Panc1 (cell line): ENCODE data around the gene ASXL1. TPM values are rescaled to one million over a fixed set of nuclear protein-coding genes. Genes with fewer than 3 reads are reported as not detected.

Source experiments
- ATAC-seq: fragments of 200-7000 bp; cut with Tn5 transposase; 2 replicates; pipeline ENCODE4 v1.9.1; 2020; ENCODE audit warnings: mild to moderate bottlenecking, moderate library complexity
- BruUV-seq: library from RNA; stranded (reverse); fragments of 400-500 nt; replicated peaks from 2 replicates; lab custom pipeline; 2021; lab: Mats Ljungman, UMichigan
- CTCF ChIA-PET: fragments of 300-600 bp; sonication (Branson Sonifier 250); formaldehyde crosslinking; loops from one replicate; lab custom pipeline; 2022; ENCODE audit warnings: antibody characterized with exemption; lab: Charles Lee
- POLR2A ChIA-PET: fragments of 300-600 bp; sonication (Branson Sonifier 250); formaldehyde crosslinking; loops from one replicate; lab custom pipeline; 2022; ENCODE audit warnings: antibody characterized with exemption; lab: Charles Lee
- DNase-seq: peaks from one replicate; pipeline ENCODE4 v3.0.0-alpha.2; 2010; ENCODE audit warnings: low read depth, low spot score
- H3K27ac ChIP-seq: 2 replicates; pipeline ENCODE4 v1.5.1; 2011; ENCODE audit warnings: mild to moderate bottlenecking, low read length, inconsistent platforms
- H3K27me3 ChIP-seq: fragments of 200-500 bp; sonication (Bioruptor generic); 2 replicates; pipeline ENCODE4 v1.6.0; 2014; ENCODE audit warnings: low read length, inconsistent platforms; ENCODE audit not compliant: control insufficient read depth, insufficient read depth
- H3K36me3 ChIP-seq: fragments of 200-500 bp; sonication (Bioruptor generic); 2 replicates; pipeline ENCODE4 v1.5.1; 2014; ENCODE audit warnings: inconsistent platforms, mild to moderate bottlenecking, low read length, moderate library complexity; ENCODE audit not compliant: control insufficient read depth, insufficient read depth
- H3K4me1 ChIP-seq: 2 replicates; pipeline ENCODE4 v1.5.1; 2011; ENCODE audit warnings: inconsistent platforms, mild to moderate bottlenecking, low read length, moderate library complexity; ENCODE audit not compliant: control insufficient read depth, insufficient read depth
- H3K4me3 ChIP-seq, 2 experiments: 2 replicates each; pipeline ENCODE4 v1.5.1; 2011 to 2012; ENCODE audit warnings: low read depth in 2 of 2, low read length in 2 of 2, mild to moderate bottlenecking in 2 of 2, inconsistent platforms in 1 of 2, moderate library complexity in 1 of 2
- H3K9me3 ChIP-seq: fragments of 200-500 bp; sonication (Bioruptor generic); 2 replicates; pipeline ENCODE4 v1.5.1; 2014; ENCODE audit warnings: low read depth, mild to moderate bottlenecking, inconsistent platforms, low read length, moderate library complexity; ENCODE audit not compliant: control insufficient read depth, insufficient read depth
- CTCF ChIP-seq: fragments of 450-650 bp; IDR thresholded peaks from 2 replicates; pipeline ENCODE4 v1.5.1; 2017; ENCODE audit warnings: mild to moderate bottlenecking
- POLR2AphosphoS5 ChIP-seq: IDR thresholded peaks from 2 replicates; pipeline ENCODE4 v1.6.1; 2012; ENCODE audit warnings: mild to moderate bottlenecking, low read depth, low read length, moderate library complexity
- SIN3A ChIP-seq: IDR thresholded peaks from 2 replicates; pipeline ENCODE4 v1.6.1; 2012; ENCODE audit warnings: low read depth, mild to moderate bottlenecking, low read length, moderate library complexity, borderline replicate concordance; ENCODE audit not compliant: insufficient read depth
- TCF7L2 ChIP-seq: IDR thresholded peaks from 2 replicates; pipeline ENCODE4 v1.6.1; 2011; ENCODE audit warnings: mild to moderate bottlenecking, low read depth, low read length, inconsistent platforms
- in situ Hi-C: cut with HindIII; loops from 2 replicates; pipeline ENCODE4 v1.10.0; 2016; ENCODE audit warnings: low sequenced_read_pairs, low pct_unique_long_range_greater_than_20kb
- intact Hi-C: fragments of 100-400 bp; cut with micrococcal nuclease; formaldehyde crosslinking; loops from one replicate; pipeline ENCODE4 v1.10.0; 2022; ENCODE audit not compliant: unreplicated experiment
- total RNA-seq: library from RNA; stranded (reverse); gene quantifications from one replicate; pipeline ENCODE4 v1.2.1, GENCODE V29; 2021; ENCODE audit not compliant: unreplicated experiment
- TF ChIP-seq, protein P1 (sequence below), 2 experiments: IDR thresholded peaks; 2 replicates each; pipeline ENCODE4 v1.6.1; 2011 to 2012; ENCODE audit warnings: low read depth in 2 of 2, control low read depth in 1 of 2, low read length in 1 of 2, mild to moderate bottlenecking in 1 of 2, moderate library complexity in 1 of 2; ENCODE audit not compliant: insufficient read depth in 1 of 2

ASXL1 gene
- total RNA-seq, 1 experiment from 2014 or later = 205 TPM

DNA sequence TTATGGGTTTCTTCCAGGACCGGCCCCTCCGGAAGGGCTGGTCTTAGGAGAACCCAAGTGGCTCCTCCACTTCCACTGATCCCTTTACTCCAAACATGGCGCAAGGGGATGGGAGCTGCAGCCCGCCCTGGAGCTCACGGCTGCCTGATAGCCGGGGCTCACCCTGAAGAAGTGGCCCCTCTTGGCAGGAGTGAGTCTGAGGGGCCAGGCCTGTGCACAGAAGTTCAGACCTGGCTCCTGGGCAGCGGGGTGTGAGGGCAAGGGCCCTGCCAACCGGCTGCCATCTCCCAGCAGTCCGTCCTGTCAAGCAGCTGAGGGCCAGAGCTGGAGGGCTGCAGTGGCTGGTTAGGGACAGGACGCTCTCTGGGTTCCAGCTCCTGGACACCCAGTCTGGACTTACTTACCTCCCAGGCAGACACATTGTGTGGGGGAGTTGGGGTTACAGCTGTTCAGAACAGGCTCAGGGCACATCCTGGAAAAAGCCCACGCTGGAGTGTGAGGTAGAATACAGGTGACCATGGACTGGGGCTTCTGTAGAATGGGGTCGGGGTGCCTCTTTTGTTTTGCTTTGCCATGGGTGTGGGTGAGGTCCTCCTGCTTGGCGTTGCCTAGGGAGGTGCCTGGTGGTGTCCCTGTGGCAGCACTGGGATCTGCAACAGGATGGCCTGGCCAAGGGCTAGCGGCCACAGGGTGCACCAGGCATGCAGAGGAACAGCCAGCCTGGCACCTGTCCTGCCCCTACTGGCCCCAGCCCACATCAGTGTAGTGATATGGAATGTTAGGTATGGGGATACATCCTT is 88.4 kb downstream of the ASXL1 start:
- CTCF ChIA-PET = interaction anchor here (0.5 to 0.6 kb wide), 2 partner anchors 593 to 1015 kb away, joined by 4 to 7 read pairs; no protein-coding TSS in a partner anchor
- in situ Hi-C loops = no loop called here
- no peaks in the 10 kb centered on the region; the same call in 1 of the 2 replicates for H3K36me3 ChIP-seq

DNA sequence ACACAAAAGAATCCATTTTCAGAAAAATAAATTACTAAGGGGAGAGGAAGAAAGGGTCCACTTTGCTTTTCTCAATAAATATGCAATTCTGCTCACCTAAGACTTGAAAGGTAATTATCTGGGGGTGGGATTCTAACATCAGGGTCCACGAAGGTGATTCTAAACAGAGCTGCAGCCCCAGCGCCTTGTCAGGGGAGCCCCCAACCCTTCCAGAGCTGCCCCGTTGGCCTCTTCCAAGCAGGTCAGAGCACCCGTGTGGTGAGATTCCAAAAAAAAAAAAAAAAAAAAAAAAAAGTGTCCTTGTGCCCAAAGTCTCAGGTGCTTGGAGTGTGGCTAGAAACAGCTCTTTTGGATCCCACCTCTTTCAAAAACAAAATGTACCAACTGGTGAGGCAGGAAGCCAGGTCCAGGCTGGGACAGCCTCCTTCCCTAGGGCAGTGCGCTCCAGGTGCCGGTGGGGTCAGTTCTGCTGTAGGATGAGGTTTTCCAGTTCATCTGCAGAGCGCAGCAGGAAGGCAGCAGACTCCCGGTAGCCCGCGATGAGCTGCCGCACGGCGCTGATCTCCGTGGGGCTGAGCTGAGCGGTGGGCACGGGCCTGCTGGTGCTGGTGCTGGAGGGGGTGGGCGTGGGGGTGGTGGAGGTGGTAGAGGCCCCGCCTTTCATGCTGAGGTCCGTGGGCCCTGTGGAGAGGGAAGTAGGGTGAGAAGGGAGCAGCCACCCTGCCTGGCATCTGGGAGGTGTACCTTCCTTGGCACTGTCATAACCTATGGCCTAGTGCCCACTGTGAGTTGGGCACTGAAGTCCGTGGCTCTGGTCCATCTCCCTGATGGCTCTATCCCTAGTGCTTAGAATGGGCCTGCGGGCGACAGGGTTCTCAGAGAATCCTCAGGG is 89.3 kb downstream of the ASXL1 start:
- intact Hi-C loops = no loop called here
- Histone ChIP-seq H3K9me3 (no peaks in the 10 kb centered on the region), H3K27me3 (no peaks in the 10 kb centered on the region), H3K4me3 (no peak overlapping the region), H3K27ac (no peak overlapping the region), H3K4me1 (peaks cover 27% of the 10 kb centered on the region), H3K36me3 (no peaks in the 10 kb centered on the region; the same call in 1 of the 2 replicates)
- BruUV-seq = no TSS peak
- no peak for TF ChIP-seq POLR2AphosphoS5
- TF ChIP-seq CTCF = no peak
- ATAC-seq = no peak
- CTCF ChIA-PET = no interaction called here
- in situ Hi-C loops = no loop called here
- no peak for DNase-seq
- POLR2A ChIA-PET = no interaction called here

More for the DNA sequence above, 88.4 kb downstream of the ASXL1 start:
- DNase-seq (no peak), ATAC-seq (peak; percentile 30)
- no peak for TF ChIP-seq POLR2AphosphoS5
- TF ChIP-seq, protein P1, sequence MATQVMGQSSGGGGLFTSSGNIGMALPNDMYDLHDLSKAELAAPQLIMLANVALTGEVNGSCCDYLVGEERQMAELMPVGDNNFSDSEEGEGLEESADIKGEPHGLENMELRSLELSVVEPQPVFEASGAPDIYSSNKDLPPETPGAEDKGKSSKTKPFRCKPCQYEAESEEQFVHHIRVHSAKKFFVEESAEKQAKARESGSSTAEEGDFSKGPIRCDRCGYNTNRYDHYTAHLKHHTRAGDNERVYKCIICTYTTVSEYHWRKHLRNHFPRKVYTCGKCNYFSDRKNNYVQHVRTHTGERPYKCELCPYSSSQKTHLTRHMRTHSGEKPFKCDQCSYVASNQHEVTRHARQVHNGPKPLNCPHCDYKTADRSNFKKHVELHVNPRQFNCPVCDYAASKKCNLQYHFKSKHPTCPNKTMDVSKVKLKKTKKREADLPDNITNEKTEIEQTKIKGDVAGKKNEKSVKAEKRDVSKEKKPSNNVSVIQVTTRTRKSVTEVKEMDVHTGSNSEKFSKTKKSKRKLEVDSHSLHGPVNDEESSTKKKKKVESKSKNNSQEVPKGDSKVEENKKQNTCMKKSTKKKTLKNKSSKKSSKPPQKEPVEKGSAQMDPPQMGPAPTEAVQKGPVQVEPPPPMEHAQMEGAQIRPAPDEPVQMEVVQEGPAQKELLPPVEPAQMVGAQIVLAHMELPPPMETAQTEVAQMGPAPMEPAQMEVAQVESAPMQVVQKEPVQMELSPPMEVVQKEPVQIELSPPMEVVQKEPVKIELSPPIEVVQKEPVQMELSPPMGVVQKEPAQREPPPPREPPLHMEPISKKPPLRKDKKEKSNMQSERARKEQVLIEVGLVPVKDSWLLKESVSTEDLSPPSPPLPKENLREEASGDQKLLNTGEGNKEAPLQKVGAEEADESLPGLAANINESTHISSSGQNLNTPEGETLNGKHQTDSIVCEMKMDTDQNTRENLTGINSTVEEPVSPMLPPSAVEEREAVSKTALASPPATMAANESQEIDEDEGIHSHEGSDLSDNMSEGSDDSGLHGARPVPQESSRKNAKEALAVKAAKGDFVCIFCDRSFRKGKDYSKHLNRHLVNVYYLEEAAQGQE (IDR thresholded peaks at IDR 0.05; ENCODE audit: insufficient read depth in 1 of 2, low read depth in 2 of 2, low read length in 1 of 2) = no peak
- TF ChIP-seq SIN3A = no peak
- TF ChIP-seq CTCF = no peak
- TF ChIP-seq TCF7L2 = no peak
- H3K4me1 ChIP-seq = peaks cover 27% of the 10 kb centered on the region
- no peaks in the 10 kb centered on the region for H3K9me3 ChIP-seq
- H3K27ac ChIP-seq = no peak overlapping the region
- H3K27me3 ChIP-seq = no peaks in the 10 kb centered on the region
- H3K4me3 ChIP-seq = no peak overlapping the region
- no TSS peak for BruUV-seq
- POLR2A ChIA-PET = no interaction called here
- intact Hi-C loops = no loop called here
